GM12891 (cell line): Measurements from ENCODE around the gene SRPX2.

ENCODE experiments used
- POLR2A ChIP-seq: IDR thresholded peaks from 2 replicates; pipeline ENCODE4 v1.6.1; 2011; ENCODE audit warnings: low read depth, low read length, control low read depth
- POLR2AphosphoS5 ChIP-seq: IDR thresholded peaks from 2 replicates; pipeline ENCODE4 v1.6.1; 2011; ENCODE audit warnings: low read depth, low read length, control low read depth
- POU2F2 ChIP-seq: IDR thresholded peaks from 2 replicates; pipeline ENCODE4 v1.6.1; 2011; ENCODE audit warnings: low read depth, mild to moderate bottlenecking, control low read depth, low read length, moderate library complexity
- SPI1 ChIP-seq: IDR thresholded peaks from 2 replicates; pipeline ENCODE4 v1.6.1; 2011; ENCODE audit warnings: low read depth, low read length, control low read depth
- TAF1 ChIP-seq: IDR thresholded peaks from 2 replicates; pipeline ENCODE4 v1.6.1; 2011; ENCODE audit warnings: low read depth, low read length, control low read depth

GRCh38 chrX:100719139-100719538 is 75.1 kb downstream of the SRPX2 start:
- no peak for TF ChIP-seq POLR2AphosphoS5
- TF ChIP-seq POLR2A, result no peak
- no peak for TF ChIP-seq TAF1
- TF ChIP-seq POU2F2, result no peak
- no peak for TF ChIP-seq SPI1
